Activated gamma-delta T cell treated with anti-CD3 and anti-CD28 coated beads, Interleukin-2, amount 50 U/mL, for 16 hours (primary cell): ENCODE measurements around the gene INHBB.
"Not testable (repeated sequence)": the region's sequence is repeated elsewhere in the genome, so short reads cannot be mapped to it uniquely, and the experiment has no call there.

Experiments
- DNase-seq: peaks from one replicate; pipeline ENCODE4 v3.0.0-alpha.2; 2020; ENCODE audit warnings: low read depth

Gene INHBB

GRCh38 chr2:120346026-120346666, at the start of gene INHBB:
TSS of gene INHBB (plus strand) at chr2:120346136. CDS start at chr2:120346189, 53 bp downstream.
- no peak for DNase-seq

- DNase-seq = no peak
Measured at GRCh38 chr2:120298173-120298835, 47.6 kb upstream of the INHBB start.

- DNase-seq = no peak
Measured at GRCh38 chr2:120299004-120299403, 46.9 kb upstream of the INHBB start.

- no peak for DNase-seq
Measured at GRCh38 chr2:120299561-120299960, 46.4 kb upstream of the INHBB start.

GRCh38 chr2:120300385-120300784, 45.6 kb upstream of the INHBB start:
- no peak for DNase-seq

GRCh38 chr2:120301284-120301683, 44.7 kb upstream of the INHBB start:
- DNase-seq = no peak

GRCh38 chr2:120302301-120302700, 43.6 kb upstream of the INHBB start:
- DNase-seq = no peak

- no peak for DNase-seq
Measured at GRCh38 chr2:120303177-120303576, 42.8 kb upstream of the INHBB start.

GRCh38 chr2:120305296-120305695, 40.6 kb upstream of the INHBB start:
- no peak for DNase-seq

- no peak for DNase-seq
Measured at GRCh38 chr2:120305937-120306490, 39.9 kb upstream of the INHBB start.

- DNase-seq = no peak
Measured at GRCh38 chr2:120307482-120307881, 38.5 kb upstream of the INHBB start.

GRCh38 chr2:120308038-120308910, 37.7 kb upstream of the INHBB start:
- DNase-seq = no peak

GRCh38 chr2:120310136-120310535, 35.8 kb upstream of the INHBB start:
- DNase-seq = no peak

- not testable (repeated sequence) for DNase-seq
Measured at GRCh38 chr2:120310841-120311240, 35.1 kb upstream of the INHBB start.

GRCh38 chr2:120312076-120312475, 33.9 kb upstream of the INHBB start:
- no peak for DNase-seq

GRCh38 chr2:120312860-120313694, 32.9 kb upstream of the INHBB start:
- DNase-seq = peak; percentile 48

- no peak for DNase-seq
Measured at GRCh38 chr2:120313695-120314615, 32.0 kb upstream of the INHBB start.

GRCh38 chr2:120314690-120315366, 31.1 kb upstream of the INHBB start:
- peak; percentile 5 for DNase-seq

GRCh38 chr2:120315367-120316033, 30.4 kb upstream of the INHBB start:
- no peak for DNase-seq
